Trophoblast cell (in vitro differentiated cells and primary cell): ENCODE measurements around the gene HDAC11.
"Not testable (repeated sequence)": the region's sequence is repeated elsewhere in the genome, so short reads cannot be mapped to it uniquely, and the experiment has no call there.

Experiments used
- DNase-seq, 2 donors: peaks; one replicate each; pipeline ENCODE4 v3.0.0-alpha.2; 2016
- H2AFZ ChIP-seq: 2 replicates; pipeline ENCODE4 v1.6.1; 2013; ENCODE audit warnings: low read length, moderate library complexity, mild to moderate bottlenecking; ENCODE audit not compliant: insufficient read depth, poor library complexity
- H2AK5ac ChIP-seq: 2 replicates; pipeline ENCODE4 v1.6.1; 2013; ENCODE audit warnings: mild to moderate bottlenecking, low read length
- H2BK120ac ChIP-seq: 2 replicates; pipeline ENCODE4 v1.6.1; 2013; ENCODE audit warnings: low read length, mild to moderate bottlenecking, moderate library complexity; ENCODE audit not compliant: insufficient read depth, poor library complexity
- H2BK12ac ChIP-seq: 2 replicates; pipeline ENCODE4 v1.6.1; 2013; ENCODE audit warnings: mild to moderate bottlenecking, low read length, moderate library complexity
- H2BK5ac ChIP-seq: 2 replicates; pipeline ENCODE4 v1.6.1; 2013; ENCODE audit warnings: low read length, low read depth, moderate library complexity, mild to moderate bottlenecking; ENCODE audit not compliant: poor library complexity
- H3K14ac ChIP-seq: 2 replicates; pipeline ENCODE4 v1.6.1; 2013; ENCODE audit warnings: mild to moderate bottlenecking, low read length
- H3K18ac ChIP-seq: 2 replicates; pipeline ENCODE4 v1.6.1; 2013; ENCODE audit warnings: mild to moderate bottlenecking, low read length
- H3K23ac ChIP-seq: 2 replicates; pipeline ENCODE4 v1.6.1; 2013; ENCODE audit warnings: low read length
- H3K27ac ChIP-seq: 2 replicates; pipeline ENCODE4 v1.5.1; 2013; ENCODE audit warnings: low read depth, mild to moderate bottlenecking, inconsistent platforms, low read length, moderate library complexity
- H3K27me3 ChIP-seq: 2 replicates; pipeline ENCODE4 v1.6.1; 2013; ENCODE audit warnings: inconsistent platforms, mild to moderate bottlenecking, low read length, moderate library complexity; ENCODE audit not compliant: insufficient read depth
- H3K36me3 ChIP-seq, 2 experiments: 1 replicate in 1 of 2; 2 replicates in 1 of 2; pipeline ENCODE4 v1.6.1; 2013; ENCODE audit warnings: low read length in 2 of 2, mild to moderate bottlenecking in 2 of 2, moderate library complexity in 1 of 2; ENCODE audit not compliant: insufficient read depth in 2 of 2, control insufficient read depth in 1 of 2
- H3K4ac ChIP-seq: 2 replicates; pipeline ENCODE4 v1.6.1; 2013; ENCODE audit warnings: low read depth, mild to moderate bottlenecking, low read length, moderate library complexity
- H3K4me1 ChIP-seq, 2 experiments: 1 replicate in 1 of 2; 2 replicates in 1 of 2; pipeline ENCODE4 v1.6.1; 2013; ENCODE audit warnings: low read length in 2 of 2, mild to moderate bottlenecking in 2 of 2, moderate library complexity in 1 of 2; ENCODE audit not compliant: insufficient read depth in 2 of 2, control insufficient read depth in 1 of 2
- H3K4me2 ChIP-seq: 2 replicates; pipeline ENCODE4 v1.6.1; 2013; ENCODE audit warnings: inconsistent platforms, mild to moderate bottlenecking, low read length, moderate library complexity
- H3K4me3 ChIP-seq: 2 replicates; pipeline ENCODE4 v1.5.1; 2013; ENCODE audit warnings: mild to moderate bottlenecking, low read depth, low read length, inconsistent platforms
- H3K79me1 ChIP-seq: one replicate; pipeline ENCODE4 v1.6.1; 2013; ENCODE audit warnings: low read length
- H3K79me2 ChIP-seq: 2 replicates; pipeline ENCODE4 v1.6.1; 2013; ENCODE audit warnings: low read length, mild to moderate bottlenecking; ENCODE audit not compliant: control insufficient read depth, insufficient read depth, poor library complexity
- H3K9ac ChIP-seq: 2 replicates; pipeline ENCODE4 v1.6.1; 2013; ENCODE audit warnings: mild to moderate bottlenecking, low read length
- H3K9me3 ChIP-seq: 2 replicates; pipeline ENCODE4 v1.6.1; 2013; ENCODE audit warnings: low read depth, mild to moderate bottlenecking, control low read depth, inconsistent platforms, low read length; ENCODE audit not compliant: insufficient read depth
- H4K12ac ChIP-seq: 2 replicates; pipeline ENCODE4 v1.6.1; 2013; ENCODE audit warnings: low read depth, mild to moderate bottlenecking, low read length, moderate library complexity
- H4K8ac ChIP-seq: 2 replicates; pipeline ENCODE4 v1.6.1; 2013; ENCODE audit warnings: low read depth, mild to moderate bottlenecking, low read length, moderate library complexity
- H4K91ac ChIP-seq: one replicate; pipeline ENCODE4 v1.6.1; 2013; ENCODE audit warnings: low read depth, mild to moderate bottlenecking, low read length, moderate library complexity
- WGBS: extraction: QIAGEN DNeasy Blood & Tissue Kit; methylation state at CpG from one replicate; pipeline ENCODE4 v1.1.7; 2013; ENCODE audit warnings: missing lambda C conversion rate; ENCODE audit not compliant: insufficient read length, insufficient coverage; ENCODE audit errors: extremely low coverage; 5-methylcytosine and 5-hydroxymethylcytosine counted together

The HDAC11 gene

DNA sequence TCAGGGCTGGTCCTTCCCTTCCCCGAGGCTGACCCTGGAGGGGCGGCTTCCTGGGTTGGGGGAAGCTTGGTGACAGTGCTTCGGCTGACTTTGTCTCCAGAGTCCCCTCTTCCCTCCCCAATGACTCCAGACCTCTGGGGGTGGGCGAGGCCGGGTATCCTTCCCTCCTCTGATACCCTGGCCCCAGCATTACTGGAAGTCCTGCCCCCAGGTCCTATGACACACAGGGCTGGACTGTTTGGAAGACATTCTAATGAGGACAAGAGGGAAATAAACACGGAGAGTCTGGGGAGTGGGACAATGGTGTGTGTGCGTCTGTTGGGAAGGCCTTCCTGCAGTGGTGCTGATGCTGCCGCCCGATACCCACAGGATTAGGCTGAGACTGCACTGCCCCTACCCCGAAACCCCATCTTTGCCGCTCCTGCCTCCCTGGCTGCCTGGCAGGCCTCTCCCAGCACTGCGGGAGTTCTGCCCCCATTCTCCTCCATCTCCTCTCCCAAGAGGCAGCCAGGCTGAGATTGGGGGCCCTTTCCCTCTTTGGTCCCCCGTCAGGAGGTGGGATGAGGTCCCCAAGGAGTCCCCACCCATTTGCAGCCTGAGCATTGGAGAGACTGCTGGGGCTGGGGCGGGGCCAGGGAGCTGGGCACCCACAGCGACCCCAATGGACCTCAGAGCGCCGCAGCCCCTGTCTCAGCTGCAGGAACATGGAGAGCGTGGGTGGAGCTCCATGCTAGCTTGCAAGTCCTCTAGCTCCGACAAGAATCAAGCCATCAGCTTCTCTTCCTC is 39.1 kb downstream of the HDAC11 start:
- no peak overlapping the region for H3K23ac ChIP-seq
- peaks cover 0 to 6% of the 10 kb centered on the region in 2 experiments for H3K4me1 ChIP-seq
- H3K14ac ChIP-seq, result no peak overlapping the region
- H3K79me1 ChIP-seq, result no peaks in the 10 kb centered on the region
- no peak overlapping the region for H3K18ac ChIP-seq
- H3K27ac ChIP-seq, result no peak overlapping the region
- DNase-seq, result peak; percentile 29 to 50
- H3K4me3 ChIP-seq, result no peak overlapping the region
- H2BK12ac ChIP-seq, result no peak overlapping the region
- H3K36me3 ChIP-seq, result no peaks in the 10 kb centered on the region
- H2AFZ ChIP-seq, result no peak overlapping the region
- H3K9ac ChIP-seq, result no peak overlapping the region
- no peaks in the 10 kb centered on the region for H3K79me2 ChIP-seq
- H3K4me2 ChIP-seq, result no peak overlapping the region
- H4K8ac ChIP-seq, result no peak overlapping the region
- H2AK5ac ChIP-seq, result no peak overlapping the region
- WGBS, result no CpG with 5 or more reads among the region's 19 CpGs
- H2BK120ac ChIP-seq, result no peak overlapping the region
- no peak overlapping the region for H4K91ac ChIP-seq
- H2BK5ac ChIP-seq, result no peak overlapping the region
- no peaks in the 10 kb centered on the region for H3K27me3 ChIP-seq
- H3K4ac ChIP-seq, result no peak overlapping the region
- no peak overlapping the region for H4K12ac ChIP-seq
- peaks cover 6% of the 10 kb centered on the region for H3K9me3 ChIP-seq

DNA sequence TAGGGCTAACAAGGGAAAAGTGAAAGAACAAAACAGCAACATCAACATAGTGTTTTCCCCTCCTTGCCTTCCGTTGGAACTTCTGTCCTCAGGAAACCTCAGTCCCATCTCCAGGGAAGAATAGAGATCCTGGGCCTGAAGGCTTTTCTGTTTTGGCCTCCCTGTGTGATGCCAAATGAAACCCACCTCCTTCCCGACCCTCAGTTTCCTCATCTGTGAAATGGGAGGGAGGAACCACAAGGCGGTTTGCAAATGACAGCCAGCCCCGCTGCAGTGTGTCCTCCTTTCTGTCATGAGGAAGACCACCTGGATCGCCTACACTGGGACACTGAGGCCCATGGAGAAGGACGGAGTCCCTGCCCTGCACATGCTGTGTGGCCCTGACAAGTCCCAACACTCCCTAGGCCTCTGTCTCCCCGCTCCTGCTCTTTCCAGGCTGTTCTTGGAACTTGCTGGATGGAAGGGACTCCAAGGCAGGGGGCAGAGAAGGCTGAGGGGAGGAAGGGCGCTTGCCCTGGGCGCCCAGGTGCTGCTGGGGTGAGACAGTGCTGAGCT is 40.3 kb downstream of the HDAC11 start:
- Histone ChIP-seq H4K12ac (no peak overlapping the region), H3K4me1 (peaks cover 0 to 3% of the 10 kb centered on the region in 2 experiments), H3K36me3 (no peaks in the 10 kb centered on the region), H2AK5ac (no peak overlapping the region), H3K9me3 (peaks cover 6% of the 10 kb centered on the region), H3K14ac (no peak overlapping the region), H3K4ac (no peak overlapping the region), H3K79me1 (no peaks in the 10 kb centered on the region), H2BK5ac (no peak overlapping the region), H3K27me3 (no peaks in the 10 kb centered on the region), H3K27ac (no peak overlapping the region), H3K79me2 (no peaks in the 10 kb centered on the region), H2BK12ac (no peak overlapping the region), H2BK120ac (no peak overlapping the region), H2AFZ (no peak overlapping the region), H3K23ac (no peak overlapping the region), H3K4me3 (no peak overlapping the region), H3K4me2 (no peak overlapping the region), H4K8ac (no peak overlapping the region), H4K91ac (no peak overlapping the region), H3K18ac (no peak overlapping the region), H3K9ac (no peak overlapping the region)
- no peak for DNase-seq
- WGBS, result no CpG with 5 or more reads among the region's 9 CpGs

DNA sequence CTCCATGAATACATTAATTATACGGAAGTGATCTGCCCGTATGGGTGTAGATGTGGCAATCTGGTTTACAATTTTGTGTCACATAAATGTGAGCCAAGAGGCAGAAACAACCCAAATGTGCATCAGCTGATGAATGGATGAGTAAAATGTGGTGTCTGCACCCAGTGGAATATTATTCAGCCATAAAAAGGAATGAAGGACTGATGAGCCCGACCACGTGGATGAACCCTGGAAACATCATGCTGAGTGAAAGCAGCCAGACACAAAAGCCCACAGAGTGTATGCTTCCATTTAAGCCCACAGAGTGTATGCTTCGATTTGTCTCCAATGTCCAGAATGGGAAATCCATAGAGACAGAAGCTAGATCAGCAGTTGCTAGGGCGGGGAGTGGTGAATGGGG is 41.2 kb downstream of the HDAC11 start:
- Histone ChIP-seq H4K12ac (no peak overlapping the region), H2BK120ac (no peak overlapping the region), H3K36me3 (no peaks in the 10 kb centered on the region), H3K79me1 (peaks cover 4% of the 10 kb centered on the region), H3K18ac (no peak overlapping the region), H3K4ac (no peak overlapping the region), H4K8ac (no peak overlapping the region), H3K79me2 (no peaks in the 10 kb centered on the region), H3K27ac (no peak overlapping the region), H3K4me2 (no peak overlapping the region), H4K91ac (no peak overlapping the region), H3K9me3 (peaks cover 6% of the 10 kb centered on the region), H3K4me3 (no peak overlapping the region), H3K9ac (no peak overlapping the region), H3K23ac (no peak overlapping the region), H2AFZ (no peak overlapping the region), H3K14ac (no peak overlapping the region), H3K27me3 (no peaks in the 10 kb centered on the region), H2AK5ac (no peak overlapping the region), H2BK5ac (no peak overlapping the region), H2BK12ac (no peak overlapping the region), H3K4me1 (peaks cover 0 to 7% of the 10 kb centered on the region in 2 experiments)
- DNase-seq, result no peak
- no CpG with 5 or more reads among the region's 6 CpGs for WGBS

DNA sequence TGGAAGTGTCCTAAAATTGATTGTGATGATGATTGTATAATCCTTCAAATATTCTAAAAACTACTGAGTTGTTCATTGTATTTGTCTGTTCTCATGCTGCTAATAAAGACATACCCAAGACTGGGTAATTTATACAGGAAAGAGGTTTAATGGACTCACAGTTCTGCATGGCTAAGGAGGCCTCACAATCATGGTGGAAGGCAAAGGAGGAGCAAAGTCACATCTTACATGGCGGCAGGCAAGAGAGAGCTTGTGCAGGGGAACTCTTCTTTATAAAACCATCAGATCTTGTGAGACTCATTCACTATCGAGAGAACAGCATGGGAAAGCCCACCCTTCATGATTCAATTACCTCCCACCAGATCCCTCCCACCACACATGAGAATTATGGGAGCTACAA is 41.6 kb downstream of the HDAC11 start:
- not testable (repeated sequence) for H3K4me1 ChIP-seq, H2AK5ac ChIP-seq, H3K18ac ChIP-seq, H3K79me2 ChIP-seq, H3K27me3 ChIP-seq, H2AFZ ChIP-seq, H3K23ac ChIP-seq, H4K8ac ChIP-seq, H3K4ac ChIP-seq, H3K27ac ChIP-seq, H3K9ac ChIP-seq, H3K14ac ChIP-seq, H2BK12ac ChIP-seq, H3K36me3 ChIP-seq, H2BK5ac ChIP-seq, H3K4me2 ChIP-seq, H2BK120ac ChIP-seq, H3K79me1 ChIP-seq, H4K91ac ChIP-seq, H3K4me3 ChIP-seq, H4K12ac ChIP-seq, DNase-seq, H3K9me3 ChIP-seq
- WGBS, result no CpG with 5 or more reads among the region's 2 CpGs
